ENCODE results near the gene SPATA17. TPM values are rescaled to one million over a fixed set of nuclear protein-coding genes. Genes with fewer than 3 reads are reported as not detected.

The SPATA17 gene
- total RNA-seq, 1 donor from 2014 or later, result 0.53 TPM

GRCh38 chr1:217660353-217661062 is 29.4 kb downstream of the SPATA17 start:
- peak; percentile 100 for DNase-seq (ENCODE audit: low read depth)
- TF ChIP-seq CTCF (IDR thresholded peaks at IDR 0.05; ENCODE audit: insufficient read depth, low read length, severe bottlenecking), result peak; percentile 32
- no peaks in the 10 kb centered on the region for H3K27me3 ChIP-seq (ENCODE audit: control insufficient read depth, insufficient read depth, low read length)
- H3K36me3 ChIP-seq (ENCODE audit: control insufficient read depth, insufficient read depth, low read length), result no peaks in the 10 kb centered on the region
- H3K4me3 ChIP-seq (ENCODE audit: low read depth, low read length), result no peak overlapping the region
- peak; percentile 83 for FAIRE-seq

DNA sequence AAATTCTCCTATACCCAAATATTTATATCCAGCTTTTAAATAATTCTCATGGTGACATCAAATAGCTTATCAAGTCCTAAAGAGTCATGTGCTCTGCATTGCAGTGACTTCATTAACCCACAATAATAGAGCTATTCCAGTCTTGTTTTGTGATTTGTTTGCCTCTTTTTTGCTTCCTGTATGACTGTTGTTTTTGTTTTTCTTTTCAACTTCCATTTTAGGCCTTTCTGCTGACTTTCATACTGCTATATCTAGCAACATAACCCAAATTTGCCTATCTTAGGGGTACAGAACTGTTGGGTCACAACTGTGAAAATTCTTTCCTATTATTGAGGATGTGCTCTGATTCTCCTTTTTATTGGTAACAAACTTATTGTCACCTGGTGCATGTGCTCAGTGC is 30.3 kb downstream of the SPATA17 start:
- no peak for TF ChIP-seq CTCF (IDR thresholded peaks at IDR 0.05; ENCODE audit: insufficient read depth, low read length, severe bottlenecking)
- H3K4me3 ChIP-seq (ENCODE audit: low read depth, low read length), result no peak overlapping the region

DNA sequence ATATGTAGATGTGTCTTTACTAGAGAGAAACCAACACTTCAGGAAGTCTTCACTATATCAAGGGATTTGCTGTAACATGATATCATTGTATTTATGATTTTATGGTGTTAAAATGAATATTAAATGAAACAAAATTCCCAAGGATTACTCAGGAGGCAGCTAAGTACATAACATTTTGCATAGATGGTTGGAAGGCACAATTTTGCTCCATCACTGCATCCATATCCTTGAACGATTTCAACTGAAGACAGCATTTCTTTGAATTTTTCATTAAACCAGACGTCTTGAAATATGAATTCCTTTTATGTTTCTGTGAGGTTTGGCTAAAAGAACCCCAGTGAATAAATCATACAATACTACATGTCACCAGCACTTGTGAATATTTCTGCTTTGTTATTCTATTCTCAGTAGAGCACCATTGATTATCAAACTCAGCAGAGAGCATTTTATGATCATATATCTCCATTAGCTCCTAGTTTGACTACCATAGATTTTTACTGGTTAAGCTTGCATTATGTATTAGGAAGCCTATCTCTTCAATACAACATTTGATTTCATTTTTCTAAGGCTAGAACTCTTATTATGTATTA is 37.3 kb downstream of the SPATA17 start:
- Histone ChIP-seq H3K27me3 (ENCODE audit: control insufficient read depth, insufficient read depth, low read length) (no peaks in the 10 kb centered on the region), H3K36me3 (ENCODE audit: control insufficient read depth, insufficient read depth, low read length) (no peaks in the 10 kb centered on the region), H3K4me3 (ENCODE audit: low read depth, low read length) (no peak overlapping the region)
- FAIRE-seq, result no peak
- DNase-seq (ENCODE audit: low read depth), result no peak
- no peak for TF ChIP-seq CTCF (IDR thresholded peaks at IDR 0.05; ENCODE audit: insufficient read depth, low read length, severe bottlenecking)

More for the DNA sequence above, 30.3 kb downstream of the SPATA17 start:
- FAIRE-seq, result no peak
- Histone ChIP-seq H3K27me3 (ENCODE audit: control insufficient read depth, insufficient read depth, low read length) (no peaks in the 10 kb centered on the region), H3K36me3 (ENCODE audit: control insufficient read depth, insufficient read depth, low read length) (no peaks in the 10 kb centered on the region)
- peak; percentile 10 for DNase-seq (ENCODE audit: low read depth)

DNA sequence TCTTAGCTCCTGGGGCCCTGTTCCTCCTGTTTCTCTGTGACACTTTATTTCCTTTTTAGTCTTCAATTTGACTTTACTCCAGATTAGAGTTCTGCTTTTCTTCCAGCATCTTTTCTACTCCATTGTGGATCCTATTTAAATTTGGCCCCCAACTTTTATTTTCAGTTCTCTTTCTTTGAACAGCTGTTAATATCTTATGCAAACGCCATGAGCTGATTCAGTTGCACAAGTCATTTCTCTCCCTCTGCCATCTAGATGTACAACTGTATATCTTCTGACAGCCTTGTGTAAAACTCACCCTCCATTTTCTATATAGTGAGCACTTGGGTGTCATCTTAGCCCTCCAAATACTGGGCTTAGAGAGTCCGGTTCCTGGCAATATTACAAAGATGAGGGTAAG is 42.2 kb downstream of the SPATA17 start:
- H3K36me3 ChIP-seq (ENCODE audit: control insufficient read depth, insufficient read depth, low read length), result no peaks in the 10 kb centered on the region
- FAIRE-seq (no peak), DNase-seq (ENCODE audit: low read depth) (no peak)
- H3K4me3 ChIP-seq (ENCODE audit: low read depth, low read length), result no peak overlapping the region
- H3K27me3 ChIP-seq (ENCODE audit: control insufficient read depth, insufficient read depth, low read length), result no peaks in the 10 kb centered on the region
- no peak for TF ChIP-seq CTCF (IDR thresholded peaks at IDR 0.05; ENCODE audit: insufficient read depth, low read length, severe bottlenecking)

DNA sequence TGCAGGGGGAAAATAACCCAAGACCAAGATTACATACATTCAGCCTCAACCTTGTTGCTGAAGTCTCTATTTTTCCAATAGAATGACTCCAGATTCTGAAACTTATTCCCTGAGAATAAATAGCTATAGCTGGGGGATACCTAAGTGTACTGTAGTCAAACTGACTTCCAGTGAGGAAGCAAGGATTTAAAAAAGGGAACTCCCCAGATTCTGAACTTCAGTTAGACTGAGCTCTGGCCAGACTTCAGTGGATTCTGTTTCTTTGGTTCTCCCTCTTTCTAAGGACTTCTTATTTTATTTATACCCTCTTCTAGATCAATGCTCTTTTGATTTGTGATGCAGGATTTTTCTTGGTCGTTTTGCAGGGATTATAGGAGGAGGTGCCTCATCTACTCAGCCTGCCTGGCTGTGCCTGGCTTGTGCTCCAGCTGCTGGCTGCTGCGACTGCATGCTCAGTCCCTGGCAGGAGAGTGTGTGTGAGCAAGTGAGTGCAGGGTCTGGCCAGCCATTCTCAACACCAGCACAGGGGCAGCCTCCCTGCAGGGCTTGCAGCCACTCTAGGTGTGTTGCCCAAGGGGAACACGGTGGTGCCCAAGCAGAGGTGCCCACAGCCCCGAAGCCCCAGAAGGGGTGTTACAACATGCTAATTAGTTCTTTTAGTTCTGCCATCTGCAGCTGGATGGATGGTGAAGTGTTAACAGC is 43.0 kb downstream of the SPATA17 start:
- TF ChIP-seq CTCF (IDR thresholded peaks at IDR 0.05; ENCODE audit: insufficient read depth, low read length, severe bottlenecking), result no peak
- DNase-seq (ENCODE audit: low read depth) (no peak), FAIRE-seq (no peak)
- H3K27me3 ChIP-seq (ENCODE audit: control insufficient read depth, insufficient read depth, low read length), result no peaks in the 10 kb centered on the region
- H3K36me3 ChIP-seq (ENCODE audit: control insufficient read depth, insufficient read depth, low read length), result no peaks in the 10 kb centered on the region
- H3K4me3 ChIP-seq (ENCODE audit: low read depth, low read length), result no peak overlapping the region
